AG04450 (cell line): ENCODE data around the gene DPP10. TPM values are rescaled to one million over a fixed set of nuclear protein-coding genes. Genes with fewer than 3 reads are reported as not detected.

Source experiments
- CTCF ChIA-PET: fragments of 300-600, 350-600 bp; formaldehyde crosslinking; extraction: SDS; loops from one replicate; lab custom pipeline; 2022; ENCODE audit warnings: antibody characterized with exemption, inconsistent platforms; lab: Charles Lee
- POLR2A ChIA-PET: fragments of 350-600 bp; formaldehyde crosslinking; extraction: SDS; loops from one replicate; lab custom pipeline; 2021; ENCODE audit warnings: antibody characterized with exemption, inconsistent platforms; lab: Yijun Ruan, JAX
- DNase-seq: peaks from one replicate; pipeline ENCODE4 v3.0.0-alpha.2; 2011; ENCODE audit warnings: low read depth, low spot score
- H3K27ac ChIP-seq: one replicate; pipeline ENCODE4 v1.5.1; 2012; ENCODE audit warnings: low read depth, low read length, control low read depth
- H3K27me3 ChIP-seq: one replicate; pipeline ENCODE4 v1.6.0; 2012; ENCODE audit warnings: low read length; ENCODE audit not compliant: control insufficient read depth, insufficient read depth
- H3K4me3 ChIP-seq: 2 replicates; pipeline ENCODE4 v1.5.1; 2011; ENCODE audit warnings: mild to moderate bottlenecking, low read depth, low read length, control low read depth
- H3K9me3 ChIP-seq: 2 replicates; pipeline ENCODE4 v1.5.1; 2012; ENCODE audit warnings: low read length; ENCODE audit not compliant: control insufficient read depth, insufficient read depth
- CTCF ChIP-seq: IDR thresholded peaks from 2 replicates; pipeline ENCODE4 v1.5.1; 2011; ENCODE audit warnings: low read depth, low read length, control low read depth, inconsistent platforms
- polyA plus RNA-seq: library from polyadenylated mRNA; depleted of rRNA; stranded (reverse); fragments of >200 nt; gene quantifications from 2 replicates; pipeline ENCODE4 v1.2.3, GENCODE V29; 2011

DPP10 gene
- polyA plus RNA-seq, 1 experiment, result not detected

GRCh38 chr2:115542331-115542730 is 1099.9 kb downstream of the DPP10 start:
- no peak for TF ChIP-seq CTCF
- no peak for DNase-seq
- POLR2A ChIA-PET, result no interaction called here
- Histone ChIP-seq H3K9me3 (peaks cover 5% of the 10 kb centered on the region; the same call in 1 of the 2 replicates), H3K4me3 (no peak overlapping the region), H3K27me3 (no peaks in the 10 kb centered on the region), H3K27ac (no peak overlapping the region)
- CTCF ChIA-PET, result no interaction called here

GRCh38 chr2:115543024-115543423 is 1100.6 kb downstream of the DPP10 start:
- TF ChIP-seq CTCF, result no peak
- Histone ChIP-seq H3K27ac (no peak overlapping the region), H3K4me3 (no peak overlapping the region), H3K9me3 (peaks cover 4% of the 10 kb centered on the region; the same call in 1 of the 2 replicates), H3K27me3 (no peaks in the 10 kb centered on the region)
- ChIA-PET CTCF (no interaction called here), POLR2A (no interaction called here)
- DNase-seq, result no peak

- POLR2A ChIA-PET, result no interaction called here
- CTCF ChIA-PET, result no interaction called here
- no peaks in the 10 kb centered on the region for H3K27me3 ChIP-seq
- TF ChIP-seq CTCF, result no peak
- H3K4me3 ChIP-seq, result no peak overlapping the region
- peaks cover 4% of the 10 kb centered on the region; the same call in 1 of the 2 replicates for H3K9me3 ChIP-seq
- no peak overlapping the region for H3K27ac ChIP-seq
- DNase-seq, result no peak
These were observed 1101.0 kb downstream of the DPP10 start for GRCh38 chr2:115543461-115543860.

- Histone ChIP-seq H3K9me3 (peaks cover 6% of the 10 kb centered on the region; the same call in 1 of the 2 replicates), H3K4me3 (no peak overlapping the region), H3K27ac (no peak overlapping the region), H3K27me3 (no peaks in the 10 kb centered on the region)
- ChIA-PET CTCF (no interaction called here), POLR2A (no interaction called here)
- no peak for TF ChIP-seq CTCF
- no peak for DNase-seq
These were observed 1107.2 kb downstream of the DPP10 start for GRCh38 chr2:115549611-115550130.

- ChIA-PET CTCF (no interaction called here), POLR2A (no interaction called here)
- Histone ChIP-seq H3K9me3 (peaks cover 2% of the 10 kb centered on the region; the same call in 1 of the 2 replicates), H3K27ac (no peak overlapping the region), H3K4me3 (no peak overlapping the region), H3K27me3 (no peaks in the 10 kb centered on the region)
- DNase-seq, result no peak
- TF ChIP-seq CTCF, result no peak
These were observed 1110.3 kb downstream of the DPP10 start for GRCh38 chr2:115552726-115553125.
